CD14-positive monocyte (primary cell): ENCODE results near the gene BMP7. TPM values are rescaled to one million over a fixed set of nuclear protein-coding genes. Genes with fewer than 3 reads are reported as not detected.

Source experiments
- DNase-seq, 3 donors: peaks; one replicate each; pipeline ENCODE4 v3.0.0-alpha.2; 2011 to 2022
- H2AFZ ChIP-seq: 2 replicates; pipeline ENCODE4 v1.6.0; 2012; ENCODE audit warnings: mild to moderate bottlenecking, low read depth, low read length, inconsistent platforms; ENCODE audit not compliant: insufficient read depth, poor library complexity, severe bottlenecking
- H3K27ac ChIP-seq, 2 donors: 1 replicate in 1 of 2; 2 replicates in 1 of 2; pipeline ENCODE4 v1.5.1; 2012 to 2013; ENCODE audit warnings: low read length in 2 of 2, control low read depth in 1 of 2, inconsistent platforms in 1 of 2, low read depth in 1 of 2, mild to moderate bottlenecking in 1 of 2
- H3K27me3 ChIP-seq, 2 donors: one replicate each; pipeline versions ENCODE4 v1.6.0 to v1.6.1; 2011 to 2013; ENCODE audit warnings: low read length in 2 of 2; ENCODE audit not compliant: control insufficient read depth in 2 of 2, insufficient read depth in 2 of 2
- H3K36me3 ChIP-seq, 2 donors: replicated peaks in 1 of 2; 1 replicate in 1 of 2; 2 replicates in 1 of 2; pipeline versions ENCODE4 v1.5.1 to v1.6.1; 2012 to 2013; ENCODE audit warnings: low read length in 2 of 2, control low read depth in 1 of 2, inconsistent platforms in 1 of 2, mild to moderate bottlenecking in 1 of 2; ENCODE audit not compliant: insufficient read depth in 2 of 2, control insufficient read depth in 1 of 2
- H3K4me1 ChIP-seq, 2 donors: 1 replicate in 1 of 2; 2 replicates in 1 of 2; pipeline versions ENCODE4 v1.5.1 to v1.6.1; 2012 to 2013; ENCODE audit warnings: low read length in 2 of 2, control low read depth in 1 of 2, inconsistent platforms in 1 of 2, mild to moderate bottlenecking in 1 of 2, moderate library complexity in 1 of 2; ENCODE audit not compliant: insufficient read depth in 2 of 2, control insufficient read depth in 1 of 2
- H3K4me2 ChIP-seq: replicated peaks from 2 replicates; pipeline ENCODE3; 2012; ENCODE audit warnings: low read length, moderate library complexity, mild to moderate bottlenecking; ENCODE audit not compliant: poor library complexity, severe bottlenecking; ENCODE audit errors: extremely low read depth
- H3K4me3 ChIP-seq, 3 experiments: fragments of 200-600 bp in 1 of 3; sonication (generic) in 1 of 3; replicated peaks in 1 of 3; 1 replicate in 2 of 3; 2 replicates in 1 of 3; pipeline ENCODE4 v1.5.1; 2011 to 2013; ENCODE audit warnings: low read length in 3 of 3, mild to moderate bottlenecking in 3 of 3, control low read depth in 2 of 3, low read depth in 2 of 3, inconsistent platforms in 1 of 3, moderate library complexity in 1 of 3
- H3K79me2 ChIP-seq: 2 replicates; pipeline ENCODE4 v1.6.0; 2012; ENCODE audit warnings: mild to moderate bottlenecking, control low read depth, inconsistent platforms, low read length, moderate library complexity; ENCODE audit not compliant: insufficient read depth
- H3K9ac ChIP-seq: 2 replicates; pipeline ENCODE4 v1.6.0; 2017; ENCODE audit warnings: low read length, mild to moderate bottlenecking; ENCODE audit not compliant: insufficient read depth, poor library complexity, severe bottlenecking
- H3K9me3 ChIP-seq, 2 donors: replicated peaks in 1 of 2; 1 replicate in 1 of 2; 2 replicates in 1 of 2; pipeline versions ENCODE4 v1.5.1 to v1.6.1; 2012 to 2013; ENCODE audit warnings: low read length in 2 of 2, control low read depth in 1 of 2; ENCODE audit not compliant: control insufficient read depth in 1 of 2, insufficient read depth in 1 of 2
- H4K20me1 ChIP-seq: 2 replicates; pipeline ENCODE4 v1.6.0; 2012; ENCODE audit warnings: mild to moderate bottlenecking, low read length, control low read depth, moderate library complexity; ENCODE audit not compliant: insufficient read depth
- H3K27ac Mint-ChIP-seq, 7 donors: one replicate each; pipeline ENCODE4 v1.8.0; 2020; ENCODE audit warnings: mild to moderate bottlenecking in 7 of 7, mixed read lengths in 7 of 7, moderate library complexity in 6 of 7, inconsistent platforms in 2 of 7
- H3K27me3 Mint-ChIP-seq, 3 donors: one replicate each; pipeline ENCODE4 v1.8.0; 2021 to 2022; ENCODE audit warnings: low read depth in 3 of 3, mild to moderate bottlenecking in 3 of 3, mixed read lengths in 3 of 3, moderate library complexity in 3 of 3, inconsistent platforms in 1 of 3
- H3K36me3 Mint-ChIP-seq, 2 donors: one replicate each; pipeline ENCODE4 v1.8.0; 2020; ENCODE audit warnings: mixed read lengths in 2 of 2, inconsistent platforms in 1 of 2, mild to moderate bottlenecking in 1 of 2
- H3K4me1 Mint-ChIP-seq: one replicate; pipeline ENCODE4 v1.8.0; 2020; ENCODE audit warnings: mild to moderate bottlenecking, mixed read lengths
- H3K4me3 Mint-ChIP-seq, 2 donors: one replicate each; pipeline ENCODE4 v1.8.0; 2020; ENCODE audit warnings: mild to moderate bottlenecking in 2 of 2, mixed read lengths in 2 of 2, moderate library complexity in 1 of 2
- H3K9me3 Mint-ChIP-seq, 7 donors: one replicate each; pipeline ENCODE4 v1.8.0; 2020 to 2022; ENCODE audit warnings: mixed read lengths in 7 of 7, mild to moderate bottlenecking in 6 of 7, moderate library complexity in 6 of 7, inconsistent platforms in 2 of 7
- WGBS: methylation state at CpG from one replicate; pipeline ENCODE4 v1.1.5; 2013; ENCODE audit warnings: missing lambda C conversion rate; ENCODE audit not compliant: insufficient coverage; 5-methylcytosine and 5-hydroxymethylcytosine counted together
- intact Hi-C, 2 donors: fragments of 100-400 bp; cut with micrococcal nuclease; formaldehyde crosslinking; loops; one replicate each; pipeline versions ENCODE4 v1.15.0 to v1.15.1; 2023
- polyA plus RNA-seq, 3 donors: library from polyadenylated mRNA; depleted of rRNA in 1 of 3; unstranded in 2 of 3; stranded (reverse) in 1 of 3; fragments of 300-500 nt in 2 of 3; fragments of >200 nt in 1 of 3; fragmentation: Illumina TruSeq in 2 of 3; gene quantifications; 1 replicate in 2 of 3; 2 replicates in 1 of 3; pipeline ENCODE4 v1.2.3, GENCODE V29; 2012 to 2021
- TF ChIP-seq, protein P1 (sequence below): fragments of 200-600 bp; IDR thresholded peaks from one replicate; pipeline ENCODE4 v1.8.0; 2022; ENCODE audit warnings: antibody characterized with exemption, mild to moderate bottlenecking

BMP7 gene
- polyA plus RNA-seq, 3 donors = not detected

DNA sequence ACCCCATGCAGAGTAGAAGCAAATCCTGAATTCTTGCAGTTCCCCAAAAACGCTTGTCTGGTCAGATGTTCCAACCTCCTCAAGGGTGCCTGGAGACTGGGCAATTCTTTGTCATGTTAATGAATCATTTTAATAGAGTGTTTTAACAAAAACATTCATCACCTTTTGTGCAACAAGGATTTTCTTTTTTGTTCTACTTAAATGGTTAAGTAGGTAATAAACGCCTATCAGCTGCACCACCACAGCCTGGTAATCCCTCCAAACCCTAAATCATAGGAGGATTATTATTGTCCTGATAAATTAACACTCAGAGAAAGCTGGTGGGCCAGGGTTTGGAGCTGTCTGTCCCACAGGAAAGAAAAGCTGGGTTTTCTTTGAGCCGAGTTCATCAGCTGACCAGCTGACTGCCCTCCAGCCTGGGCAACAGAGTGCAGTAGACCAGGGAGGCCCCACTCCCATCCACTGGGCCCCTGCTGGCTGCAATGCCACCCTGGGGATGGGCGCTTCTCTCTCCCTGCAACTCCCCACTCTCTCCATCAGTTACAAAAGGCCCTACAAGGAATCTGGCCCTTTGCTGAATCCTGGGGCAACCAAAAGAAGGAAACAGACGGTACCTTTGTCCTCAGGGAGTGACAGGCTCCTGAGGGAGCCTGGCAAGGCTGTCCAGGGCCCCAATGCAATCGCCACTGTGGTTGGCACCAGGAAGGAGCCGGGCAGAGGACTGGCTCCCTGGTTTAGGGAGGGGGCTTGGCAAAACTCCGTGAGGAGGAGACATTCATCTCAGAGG lies 23.1 kb upstream of the BMP7 start:
- Mint-ChIP-seq H3K27ac (no peak overlapping the region), H3K9me3 (peaks cover 0 to 3% (median 0%) of the 10 kb centered on the region in 7 donors), H3K36me3 (no peaks in the 10 kb centered on the region), H3K27me3 (peaks cover 17 to 34% (median 24%) of the 10 kb centered on the region in 3 donors), H3K4me3 (no peak overlapping the region), H3K4me1 (no peaks in the 10 kb centered on the region)
- Histone ChIP-seq H2AFZ (no peak overlapping the region), H3K9ac (no peak overlapping the region), H3K27ac (no peak overlapping the region), H3K79me2 (no peaks in the 10 kb centered on the region), H3K4me3 (no peak overlapping the region), H3K36me3 (no peaks in the 10 kb centered on the region), H3K9me3 (no peaks in the 10 kb centered on the region), H3K4me2 (no peak overlapping the region), H3K27me3 (peaks cover 0 to 18% of the 10 kb centered on the region in 2 donors), H3K4me1 (no peaks in the 10 kb centered on the region), H4K20me1 (no peaks in the 10 kb centered on the region)
- TF ChIP-seq, protein P1, sequence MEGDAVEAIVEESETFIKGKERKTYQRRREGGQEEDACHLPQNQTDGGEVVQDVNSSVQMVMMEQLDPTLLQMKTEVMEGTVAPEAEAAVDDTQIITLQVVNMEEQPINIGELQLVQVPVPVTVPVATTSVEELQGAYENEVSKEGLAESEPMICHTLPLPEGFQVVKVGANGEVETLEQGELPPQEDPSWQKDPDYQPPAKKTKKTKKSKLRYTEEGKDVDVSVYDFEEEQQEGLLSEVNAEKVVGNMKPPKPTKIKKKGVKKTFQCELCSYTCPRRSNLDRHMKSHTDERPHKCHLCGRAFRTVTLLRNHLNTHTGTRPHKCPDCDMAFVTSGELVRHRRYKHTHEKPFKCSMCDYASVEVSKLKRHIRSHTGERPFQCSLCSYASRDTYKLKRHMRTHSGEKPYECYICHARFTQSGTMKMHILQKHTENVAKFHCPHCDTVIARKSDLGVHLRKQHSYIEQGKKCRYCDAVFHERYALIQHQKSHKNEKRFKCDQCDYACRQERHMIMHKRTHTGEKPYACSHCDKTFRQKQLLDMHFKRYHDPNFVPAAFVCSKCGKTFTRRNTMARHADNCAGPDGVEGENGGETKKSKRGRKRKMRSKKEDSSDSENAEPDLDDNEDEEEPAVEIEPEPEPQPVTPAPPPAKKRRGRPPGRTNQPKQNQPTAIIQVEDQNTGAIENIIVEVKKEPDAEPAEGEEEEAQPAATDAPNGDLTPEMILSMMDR = no peak
- DNase-seq = no peak
- intact Hi-C loops = no loop called here
- WGBS = 65% methylated on average over 5 of the region's 8 CpGs

DNA sequence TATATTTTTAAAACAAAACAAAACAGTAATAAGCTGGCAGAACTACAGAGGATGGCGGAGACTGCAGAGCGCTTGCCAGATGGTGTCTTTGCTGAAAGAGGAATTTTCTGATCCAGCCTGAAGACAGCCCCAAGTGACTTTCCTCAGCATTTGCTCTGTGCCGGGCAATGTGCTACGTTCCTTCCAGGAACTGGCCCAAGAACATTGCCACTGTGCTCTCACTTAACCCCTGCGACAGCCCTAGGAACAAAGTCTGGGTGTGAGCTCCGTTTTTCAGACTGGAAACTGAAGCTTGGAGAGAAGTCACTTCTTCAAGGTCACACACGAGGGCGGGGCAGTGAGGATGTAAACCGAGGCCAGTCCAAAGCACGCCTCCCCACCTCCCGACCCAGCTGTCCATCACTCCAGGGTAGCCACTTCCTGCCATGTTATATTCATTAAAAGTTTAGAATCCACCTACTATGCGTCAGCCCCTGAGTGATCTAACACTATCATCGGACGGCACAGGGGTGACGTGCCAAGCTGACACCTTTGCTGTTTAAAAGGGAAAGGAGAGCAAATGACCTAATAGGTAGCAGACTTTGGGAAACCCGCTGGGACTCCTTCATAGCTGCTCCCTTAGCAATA lies 22.3 kb upstream of the BMP7 start:
- Histone ChIP-seq H3K79me2 (no peaks in the 10 kb centered on the region), H3K9me3 (no peaks in the 10 kb centered on the region), H3K27ac (no peak overlapping the region), H4K20me1 (no peaks in the 10 kb centered on the region), H3K27me3 (peaks cover 0 to 24% of the 10 kb centered on the region in 2 donors), H2AFZ (no peak overlapping the region), H3K4me3 (no peak overlapping the region), H3K9ac (no peak overlapping the region), H3K36me3 (no peaks in the 10 kb centered on the region), H3K4me2 (no peak overlapping the region), H3K4me1 (no peaks in the 10 kb centered on the region)
- no peak for DNase-seq
- Mint-ChIP-seq H3K4me1 (no peaks in the 10 kb centered on the region), H3K27ac (no peak overlapping the region), H3K27me3 (peaks cover 21 to 34% (median 29%) of the 10 kb centered on the region in 3 donors), H3K9me3 (peaks cover 0 to 3% (median 0%) of the 10 kb centered on the region in 7 donors), H3K36me3 (no peaks in the 10 kb centered on the region), H3K4me3 (no peak overlapping the region)
- intact Hi-C loops = no loop called here
- TF ChIP-seq, protein P1 = no peak
- WGBS = 43% methylated on average over 7 of the region's 16 CpGs
